ENCODE data around the gene CLSTN2.

The CLSTN2 gene

DNA sequence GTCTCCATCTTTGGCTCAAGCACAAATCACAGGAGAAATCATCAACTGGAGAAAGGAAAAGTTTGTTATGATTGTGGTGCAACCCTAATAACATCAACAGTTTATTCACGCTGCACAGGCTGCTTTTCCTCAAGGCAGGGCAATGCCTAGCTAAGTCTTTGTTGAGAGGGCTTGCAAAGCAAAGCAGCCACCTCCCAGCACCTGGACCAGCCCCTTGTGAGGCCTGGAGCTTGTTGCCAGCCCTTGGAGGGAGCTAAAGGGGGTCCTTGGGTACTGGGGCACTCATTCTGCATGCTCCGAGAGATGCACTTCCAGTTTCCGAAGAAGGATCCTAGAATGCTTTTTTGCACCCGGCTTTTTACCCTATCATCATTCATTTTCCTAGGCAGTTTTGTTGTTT lies 288.2 kb downstream of the CLSTN2 start:
- no peak for TF ChIP-seq CTCF (IDR thresholded peaks at IDR 0.05)
- Histone ChIP-seq H3K36me3 (no peaks in the 10 kb centered on the region), H3K9me3 (peaks cover 0 to 7% (median 5%) of the 10 kb centered on the region in 3 donors), H3K27ac (no peak overlapping the region), H3K4me3 (no peak overlapping the region), H3K27me3 (peaks cover 0 to 3% of the 10 kb centered on the region in 2 donors), H3K4me1 (no peaks in the 10 kb centered on the region)
- no peak for DNase-seq
- intact Hi-C loops (cut with DNase I; ENCODE audit: low total_unique reads) = no loop called here

- Histone ChIP-seq H3K4me1 (no peaks in the 10 kb centered on the region), H3K4me3 (no peak overlapping the region), H3K27ac (no peak overlapping the region), H3K36me3 (no peaks in the 10 kb centered on the region), H3K27me3 (peaks cover 0 to 3% of the 10 kb centered on the region in 2 donors), H3K9me3 (peaks cover 0 to 11% (median 5%) of the 10 kb centered on the region in 3 donors)
- TF ChIP-seq CTCF (IDR thresholded peaks at IDR 0.05) = no peak
- intact Hi-C loops (cut with DNase I; ENCODE audit: low total_unique reads) = no loop called here
- no peak for DNase-seq
These were observed 288.6 kb downstream of the CLSTN2 start for GRCh38 chr3:140223631-140224030.

GRCh38 chr3:140224307-140224706 lies 289.3 kb downstream of the CLSTN2 start:
- H3K36me3 ChIP-seq = no peaks in the 10 kb centered on the region
- H3K27ac ChIP-seq = no peak overlapping the region
- H3K9me3 ChIP-seq = peaks cover 0 to 11% (median 5%) of the 10 kb centered on the region in 3 donors
- no peak for DNase-seq
- H3K27me3 ChIP-seq = no peaks in the 10 kb centered on the region
- no peak overlapping the region for H3K4me3 ChIP-seq
- H3K4me1 ChIP-seq = no peaks in the 10 kb centered on the region
- no peak for TF ChIP-seq CTCF (IDR thresholded peaks at IDR 0.05)
- intact Hi-C loops (cut with DNase I; ENCODE audit: low total_unique reads) = no loop called here

DNA sequence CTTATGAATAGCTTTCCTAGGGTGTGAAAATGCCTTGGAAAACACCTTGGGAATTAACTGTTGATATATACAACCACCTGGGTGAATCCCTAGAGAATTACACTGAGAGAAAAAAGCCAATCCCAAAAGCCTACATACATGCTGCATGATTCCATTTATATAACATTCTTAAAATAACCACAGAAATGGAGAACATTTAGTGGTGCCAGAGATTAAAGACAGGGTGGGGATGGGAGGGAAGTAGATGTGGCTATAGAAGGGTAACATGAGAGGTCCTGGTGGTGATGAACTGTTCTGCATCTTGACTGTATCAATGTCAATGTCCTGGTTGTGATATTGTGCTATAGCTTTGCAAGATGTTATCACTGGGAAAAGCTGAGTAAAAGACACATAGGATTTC lies 291.0 kb downstream of the CLSTN2 start:
- H3K9me3 ChIP-seq = peaks cover 0 to 11% (median 5%) of the 10 kb centered on the region in 3 donors
- H3K27me3 ChIP-seq = no peaks in the 10 kb centered on the region
- intact Hi-C loops (cut with DNase I; ENCODE audit: low total_unique reads) = no loop called here
- no peak for TF ChIP-seq CTCF (IDR thresholded peaks at IDR 0.05)
- DNase-seq = no peak
- no peaks in the 10 kb centered on the region for H3K4me1 ChIP-seq
- no peaks in the 10 kb centered on the region for H3K36me3 ChIP-seq
- no peak overlapping the region for H3K4me3 ChIP-seq
- H3K27ac ChIP-seq = no peak overlapping the region

- H3K9me3 ChIP-seq = peaks cover 0 to 10% (median 0%) of the 10 kb centered on the region in 3 donors
These were observed 298.7 kb downstream of the CLSTN2 start for GRCh38 chr3:140233702-140234101.

More at GRCh38 chr3:140233702-140234101, 298.7 kb downstream of the CLSTN2 start:
- Histone ChIP-seq H3K4me1 (no peaks in the 10 kb centered on the region), H3K36me3 (no peaks in the 10 kb centered on the region), H3K27me3 (no peaks in the 10 kb centered on the region), H3K4me3 (no peak overlapping the region), H3K27ac (no peak overlapping the region)
- intact Hi-C loops (cut with DNase I; ENCODE audit: low total_unique reads) = no loop called here
- DNase-seq = no peak
- TF ChIP-seq CTCF (IDR thresholded peaks at IDR 0.05) = no peak

All from tibial artery (tissue), 4 donors.